ENCODE data around the gene WBP4. TPM values are rescaled to one million over a fixed set of nuclear protein-coding genes. Genes with fewer than 3 reads are reported as not detected.
"Not testable (repeated sequence)": the region's sequence is repeated elsewhere in the genome, so short reads cannot be mapped to it uniquely, and the experiment has no call there.

WBP4 gene
- polyA plus RNA-seq, 4 donors = 22.3 to 25.2 (median 24.5) TPM

GRCh38 chr13:41075034-41075433, 13.7 kb downstream of the WBP4 start:
- DNase-seq (ENCODE audit: low read depth in 4 of 4, low spot score in 2 of 4) = no peak

GRCh38 chr13:41075485-41075884, 14.2 kb downstream of the WBP4 start:
- no peak for DNase-seq (ENCODE audit: low read depth in 4 of 4, low spot score in 2 of 4)

- no peak for DNase-seq (ENCODE audit: low read depth in 4 of 4, low spot score in 2 of 4)
Observed at GRCh38 chr13:41077475-41077874, 16.2 kb downstream of the WBP4 start.

- DNase-seq (ENCODE audit: low read depth in 4 of 4, low spot score in 2 of 4) = no peak
Observed at GRCh38 chr13:41079725-41080124, 18.4 kb downstream of the WBP4 start.

- no peak for DNase-seq (ENCODE audit: low read depth in 4 of 4, low spot score in 2 of 4)
Observed at GRCh38 chr13:41085961-41086585, 24.8 kb downstream of the WBP4 start.

GRCh38 chr13:41095681-41096080, 34.4 kb downstream of the WBP4 start:
- DNase-seq (ENCODE audit: low read depth in 4 of 4, low spot score in 2 of 4) = not testable (repeated sequence)

GRCh38 chr13:41098761-41099160, 37.5 kb downstream of the WBP4 start:
- DNase-seq (ENCODE audit: low read depth in 4 of 4, low spot score in 2 of 4) = no peak

- no peak for DNase-seq (ENCODE audit: low read depth in 4 of 4, low spot score in 2 of 4)
Observed at GRCh38 chr13:41099986-41100385, 38.7 kb downstream of the WBP4 start.

GRCh38 chr13:41107104-41107571, 45.8 kb downstream of the WBP4 start:
- DNase-seq (ENCODE audit: low read depth in 4 of 4, low spot score in 2 of 4) = no peak

- DNase-seq (ENCODE audit: low read depth in 4 of 4, low spot score in 2 of 4) = no peak
Observed at GRCh38 chr13:41107584-41108014, 46.3 kb downstream of the WBP4 start.

- DNase-seq (ENCODE audit: low read depth in 4 of 4, low spot score in 2 of 4) = no peak
Observed at GRCh38 chr13:41111454-41111853, 50.1 kb downstream of the WBP4 start.

- DNase-seq (ENCODE audit: low read depth in 4 of 4, low spot score in 2 of 4) = no peak
Observed at GRCh38 chr13:41117869-41118268, 56.6 kb downstream of the WBP4 start.

GRCh38 chr13:41122838-41123237, 61.5 kb downstream of the WBP4 start:
- DNase-seq (ENCODE audit: low read depth in 4 of 4, low spot score in 2 of 4) = no peak

- no peak for DNase-seq (ENCODE audit: low read depth in 4 of 4, low spot score in 2 of 4)
Observed at GRCh38 chr13:41127701-41128100, 66.4 kb downstream of the WBP4 start.

GRCh38 chr13:41130356-41130755, 69.0 kb downstream of the WBP4 start:
- no peak for DNase-seq (ENCODE audit: low read depth in 4 of 4, low spot score in 2 of 4)

GRCh38 chr13:41131189-41131588, 69.9 kb downstream of the WBP4 start:
- not testable (repeated sequence) for DNase-seq (ENCODE audit: low read depth in 4 of 4, low spot score in 2 of 4)

- DNase-seq (ENCODE audit: low read depth in 4 of 4, low spot score in 2 of 4) = not testable (repeated sequence)
Observed at GRCh38 chr13:41131660-41132511, 70.6 kb downstream of the WBP4 start.

GRCh38 chr13:41132512-41133152, 71.3 kb downstream of the WBP4 start, which contains the start of gene KBTBD6:
TSS of gene KBTBD6 (minus strand) at chr13:41132802. CDS start at chr13:41132511, 291 bp downstream.
- peak; percentile 91 to 97 (median 93) for DNase-seq (ENCODE audit: low read depth in 4 of 4, low spot score in 2 of 4)
